ENCODE results near the gene HAND2.

The HAND2 gene

DNA sequence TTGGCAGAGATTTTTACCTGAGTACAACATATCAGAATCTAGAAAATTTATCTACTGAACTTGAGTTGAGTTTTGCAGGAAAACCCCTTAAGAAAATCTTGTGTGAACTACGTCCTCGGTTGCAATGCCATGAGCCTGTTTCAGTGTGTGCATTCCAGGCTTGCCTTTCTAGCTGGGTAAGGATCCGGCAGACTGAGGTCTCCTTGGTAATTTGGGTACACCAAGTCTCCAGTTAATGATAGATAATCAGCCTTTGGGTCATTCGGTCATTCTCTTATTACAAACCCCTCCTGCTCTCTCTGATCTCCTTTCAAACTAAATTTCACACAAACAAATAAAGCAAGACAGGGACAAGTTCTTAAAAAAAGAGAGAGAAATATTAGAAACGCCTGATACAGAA, 5.9 kb upstream of the HAND2 start:
- no peak for DNase-seq

DNA sequence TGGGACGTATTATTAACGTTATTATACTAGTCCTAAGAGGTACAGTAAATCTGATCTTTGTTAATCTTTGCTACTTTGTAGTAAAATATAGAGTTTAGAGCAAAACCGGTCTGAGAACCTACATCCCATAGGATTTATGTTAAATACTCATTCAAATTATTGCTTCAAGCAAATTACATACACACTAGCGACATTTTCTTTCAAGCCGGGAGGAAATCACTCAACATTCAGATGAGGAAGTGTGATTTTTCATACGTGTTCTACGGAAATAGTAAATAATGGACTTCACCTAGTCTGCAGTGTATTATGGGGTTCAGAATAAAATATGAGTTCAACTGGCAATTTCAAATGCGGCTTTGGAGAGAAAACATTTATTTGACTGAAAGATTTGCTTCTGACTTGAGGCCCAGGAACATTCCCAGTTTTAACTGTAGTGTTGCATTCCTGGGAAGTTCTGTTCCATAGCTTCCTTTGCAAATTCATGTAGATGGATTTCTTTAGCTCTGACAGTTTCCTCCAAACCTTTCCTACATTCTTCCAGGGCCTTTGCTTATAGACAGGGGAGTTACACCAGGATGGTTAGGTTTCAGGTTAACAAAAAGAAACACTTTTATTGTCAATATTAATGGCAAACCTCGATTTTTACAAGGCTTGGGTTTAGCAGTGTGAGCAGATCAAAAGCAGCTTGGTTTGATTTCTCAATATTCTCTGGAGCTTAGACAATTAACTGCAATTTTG, 5.3 kb upstream of the HAND2 start:
- no peak for DNase-seq

DNA sequence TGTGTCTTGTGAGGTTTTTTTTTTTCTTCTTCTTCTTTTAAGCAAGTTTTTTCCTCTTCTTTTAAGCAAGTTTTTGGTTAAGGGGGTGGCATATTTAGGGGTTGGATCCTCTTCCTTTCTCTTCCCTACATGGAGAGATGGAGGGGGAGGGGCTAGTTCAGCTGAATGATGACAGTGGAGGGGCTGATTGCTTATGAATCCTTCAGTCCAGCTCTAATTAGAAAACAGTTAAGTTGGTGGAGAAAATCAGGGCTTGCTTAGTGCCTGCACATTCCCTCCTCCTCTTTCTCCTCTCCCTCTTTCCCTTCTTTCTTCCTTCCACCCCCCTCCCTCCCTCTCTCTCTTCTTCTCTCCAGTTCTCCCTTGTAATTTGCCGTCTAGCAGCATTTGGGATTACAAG, 4.4 kb upstream of the HAND2 start:
- no peak for DNase-seq

DNA sequence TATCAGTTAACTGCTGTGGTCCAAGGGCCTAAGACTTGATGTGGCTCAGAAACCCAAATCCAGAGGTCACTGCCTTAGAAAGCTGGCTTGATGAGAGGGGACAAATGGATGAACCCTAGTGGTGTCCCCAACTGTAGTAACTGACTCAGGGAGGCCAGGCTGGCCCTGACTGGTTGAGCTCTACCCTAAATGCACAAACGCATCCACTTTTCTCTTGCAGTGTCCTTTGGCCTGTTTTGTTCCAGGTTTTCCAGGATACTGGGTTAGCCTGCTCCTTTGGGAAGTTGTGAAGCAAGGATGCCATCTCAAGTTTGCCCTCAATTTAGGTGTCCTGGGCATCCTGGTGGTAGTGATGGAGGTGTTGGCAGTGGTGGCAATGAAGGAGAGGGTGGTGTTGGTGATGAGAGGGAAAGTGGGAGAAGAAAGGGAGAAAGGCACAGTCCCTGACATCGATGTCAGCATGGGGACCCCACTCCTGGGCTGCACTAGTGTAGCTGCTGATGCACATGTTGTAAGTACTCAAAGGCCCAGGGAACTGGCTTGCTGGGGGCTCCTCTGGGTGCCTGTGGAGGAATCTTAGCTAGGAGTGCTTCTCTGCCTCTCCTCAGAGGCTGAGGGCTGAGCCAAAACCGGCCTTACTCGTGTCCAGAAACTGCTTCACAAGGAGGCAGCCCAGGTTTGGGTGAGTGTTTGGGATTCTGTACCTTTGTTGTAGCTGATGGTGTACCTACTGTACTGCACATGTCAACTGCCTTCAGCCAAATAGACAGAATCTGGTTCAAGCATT, 2.9 kb upstream of the HAND2 start:
- no peak for DNase-seq

DNA sequence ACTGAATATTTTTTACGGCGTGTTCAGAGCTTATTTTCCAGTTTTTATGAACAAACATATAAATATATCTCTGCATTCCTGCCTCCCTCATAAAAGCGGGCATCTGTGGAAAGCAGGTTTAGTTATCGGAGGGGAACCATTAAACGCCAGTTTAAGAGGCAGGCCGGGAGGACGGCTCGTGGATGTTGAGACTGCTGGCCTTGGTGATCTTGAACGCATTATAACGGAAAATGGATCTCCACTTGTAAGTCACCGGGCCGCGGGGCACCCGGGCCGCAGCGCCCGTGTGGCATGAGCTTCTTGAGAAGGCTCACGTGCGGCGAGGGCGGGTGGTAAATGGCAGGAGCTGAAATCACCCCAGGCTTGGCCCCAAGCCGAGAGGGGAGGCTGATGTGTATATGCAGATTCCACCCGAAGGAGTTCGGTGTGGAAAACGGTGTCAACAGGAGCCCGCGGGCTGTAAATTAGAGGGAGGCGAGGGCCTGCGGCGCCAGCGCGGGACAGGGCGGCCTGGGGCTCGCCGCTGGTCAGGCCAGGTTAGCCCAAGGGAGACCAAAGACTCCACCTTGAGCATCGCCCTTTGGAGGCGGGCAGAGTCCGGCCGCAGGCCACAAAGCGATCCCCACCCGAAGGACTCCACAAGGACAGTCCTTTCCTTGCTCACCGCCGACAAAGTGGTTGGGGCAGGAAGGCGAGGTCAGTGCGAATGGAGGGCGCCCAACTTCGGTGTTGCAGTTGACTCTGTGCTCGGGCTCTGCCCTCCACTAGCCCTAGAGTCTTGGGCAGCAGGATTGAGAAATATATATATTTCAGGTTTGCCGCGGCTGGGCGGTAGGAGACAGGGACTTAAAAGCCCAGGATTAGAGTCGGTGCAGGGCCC, 1.3 kb upstream of the HAND2 start:
- DNase-seq: no peak

DNA sequence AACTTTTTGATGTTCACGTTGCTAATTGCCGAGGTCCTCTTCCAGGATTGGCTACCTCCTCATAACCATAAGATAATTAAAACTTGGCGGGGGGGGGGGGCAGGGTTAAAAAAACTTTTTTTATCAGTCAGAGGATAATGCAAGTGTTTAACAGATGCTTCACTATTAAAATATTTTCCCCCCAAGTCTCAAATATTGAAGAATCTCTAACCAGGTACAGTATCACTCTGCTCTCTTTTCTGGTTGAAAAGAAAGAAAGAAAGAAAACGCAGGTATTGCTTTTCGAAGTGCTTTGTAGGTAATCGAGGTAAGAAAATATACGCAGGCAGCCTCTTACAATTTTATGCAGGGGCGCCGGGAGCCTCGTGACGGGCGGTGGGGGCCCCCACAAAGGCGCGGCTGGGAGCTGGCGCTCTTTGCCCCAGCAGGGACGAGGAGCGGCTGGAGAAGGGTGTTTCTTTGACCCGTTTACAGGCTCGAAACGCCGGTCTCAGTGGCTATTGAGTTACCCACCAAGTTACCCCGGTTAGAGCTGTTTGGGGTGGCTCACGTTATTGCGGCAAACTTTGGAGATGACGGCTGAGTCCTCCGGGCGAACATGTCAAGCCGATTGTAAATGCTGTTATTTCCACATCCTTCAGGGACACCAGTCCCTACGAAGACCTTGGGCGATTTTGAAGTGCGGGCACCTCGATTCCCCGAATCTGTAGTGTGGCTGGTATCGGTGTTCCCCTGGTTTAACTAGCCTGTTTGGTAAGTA, 477 bp upstream of the HAND2 start:
- DNase-seq: no peak

DNA sequence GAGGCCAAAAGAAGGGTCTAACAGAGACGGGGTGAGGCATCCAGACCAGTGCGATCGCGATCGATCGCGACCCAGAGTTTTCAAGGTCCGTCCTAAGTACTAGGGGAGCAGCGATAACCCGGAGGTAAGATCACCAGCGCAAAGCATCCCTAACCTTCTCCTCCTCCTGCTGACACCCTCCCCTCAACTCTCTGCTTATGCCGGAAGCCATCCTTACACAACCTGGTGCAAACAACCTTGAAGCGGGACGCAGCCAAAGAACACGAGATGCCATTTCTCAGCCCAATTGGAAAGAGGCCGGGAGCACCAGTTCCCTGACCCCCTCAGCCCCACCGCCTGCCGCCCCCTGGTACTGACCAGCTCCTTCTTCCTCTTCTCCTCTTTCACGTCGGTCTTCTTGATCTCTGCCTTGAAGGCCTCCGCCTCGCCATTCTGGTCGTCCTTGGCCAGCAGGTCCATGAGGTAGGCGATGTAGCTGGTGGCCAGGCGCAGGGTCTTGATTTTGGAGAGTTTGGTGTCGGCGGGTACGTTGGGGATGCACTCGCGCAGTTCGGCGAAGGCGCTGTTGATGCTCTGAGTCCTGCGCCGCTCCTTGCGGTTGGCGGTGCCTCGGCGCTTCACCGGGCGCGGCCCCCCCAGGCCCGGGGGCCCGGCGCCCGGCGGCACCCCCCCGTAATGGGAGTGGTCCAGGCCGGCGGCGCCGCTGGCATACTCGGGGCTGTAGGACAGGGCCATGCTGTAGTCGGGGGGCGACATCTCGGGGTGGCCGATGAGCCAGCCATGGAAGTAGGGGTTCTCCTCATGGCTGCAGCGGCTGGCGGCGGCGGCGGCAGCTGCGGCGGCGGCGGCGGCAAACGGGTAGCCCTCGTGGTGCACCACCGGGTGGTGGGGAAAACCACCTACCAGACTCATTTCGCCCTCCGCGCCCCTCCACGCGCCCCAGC, 1.4 kb downstream of the HAND2 start:
- no peak for DNase-seq

DNA sequence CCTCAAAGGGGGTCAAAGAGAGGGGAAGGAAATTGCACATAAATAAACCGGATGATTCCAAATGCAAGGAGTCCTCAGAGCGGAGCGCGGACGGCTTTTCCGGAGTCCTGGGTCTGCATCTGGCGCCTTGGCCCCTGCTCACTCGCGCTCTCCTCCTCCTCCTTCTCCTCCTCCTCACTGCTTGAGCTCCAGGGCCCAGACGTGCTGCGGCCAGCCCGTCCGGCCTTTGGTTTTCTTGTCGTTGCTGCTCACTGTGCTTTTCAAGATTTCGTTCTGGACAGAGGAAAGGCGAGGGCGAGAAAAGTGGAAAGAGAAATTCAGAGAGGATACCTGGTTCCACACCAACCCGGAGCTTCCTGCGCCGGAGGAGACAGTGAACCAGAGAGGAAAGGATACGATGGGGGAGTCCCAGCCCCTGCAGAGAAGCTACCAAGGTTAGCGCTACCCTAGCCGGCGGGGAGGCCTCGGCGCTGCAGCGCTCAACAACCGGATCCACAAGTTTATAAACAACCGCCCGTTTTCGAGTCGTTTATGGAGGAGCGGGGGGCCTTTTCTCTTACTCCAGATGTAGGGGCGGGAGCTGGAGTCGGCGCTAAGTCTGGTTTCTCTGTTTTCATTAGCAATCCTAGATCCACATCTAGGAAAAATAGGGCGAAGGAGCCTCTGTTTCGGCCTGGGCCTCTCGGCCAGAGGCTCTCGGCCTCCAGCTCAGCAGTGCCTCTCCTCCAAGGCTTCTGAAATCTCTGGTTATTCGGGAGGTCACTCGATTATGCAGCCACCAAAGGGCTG, 2.7 kb downstream of the HAND2 start:
- DNase-seq: no peak

DNA sequence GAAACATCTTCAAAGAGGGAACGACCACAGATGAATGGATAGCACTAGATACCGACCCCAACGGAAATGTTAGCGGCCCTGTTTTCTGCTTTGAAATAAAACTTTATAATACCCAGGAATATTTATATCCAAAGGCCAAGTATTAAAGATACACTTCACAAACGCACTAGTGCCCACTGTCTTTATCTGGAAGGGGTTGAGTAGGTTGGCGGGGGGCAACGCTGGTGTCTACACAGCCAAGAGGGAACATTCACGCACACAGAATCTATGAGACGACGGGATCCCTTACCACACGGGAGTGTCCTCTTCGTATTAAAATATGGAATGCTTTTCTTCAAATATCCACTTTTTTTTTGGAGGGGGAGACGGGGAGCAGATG, 3.3 kb downstream of the HAND2 start:
- no peak for DNase-seq

DNA sequence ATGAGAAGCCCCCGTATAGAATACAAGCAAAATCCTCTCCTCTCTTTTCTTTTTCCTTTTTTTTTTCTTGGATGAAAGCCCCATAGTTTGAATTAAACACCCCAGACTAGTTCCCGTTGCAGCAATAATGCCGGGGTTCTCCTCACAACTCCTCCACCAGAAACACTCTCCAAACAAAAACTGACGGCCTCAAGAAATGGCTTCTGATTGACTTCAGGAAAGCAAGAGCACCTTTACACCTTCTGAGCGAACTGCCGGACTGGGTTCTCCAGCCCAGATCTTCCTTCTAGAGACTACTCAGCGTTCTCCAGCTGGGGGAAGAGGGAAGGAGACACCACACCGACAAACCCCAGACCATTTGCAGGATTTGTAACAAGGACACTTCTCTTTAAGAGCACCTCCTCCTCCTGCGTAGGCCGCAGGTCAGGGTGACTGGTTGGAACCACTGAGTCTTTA, 4.0 kb downstream of the HAND2 start:
- no peak for DNase-seq

DNA sequence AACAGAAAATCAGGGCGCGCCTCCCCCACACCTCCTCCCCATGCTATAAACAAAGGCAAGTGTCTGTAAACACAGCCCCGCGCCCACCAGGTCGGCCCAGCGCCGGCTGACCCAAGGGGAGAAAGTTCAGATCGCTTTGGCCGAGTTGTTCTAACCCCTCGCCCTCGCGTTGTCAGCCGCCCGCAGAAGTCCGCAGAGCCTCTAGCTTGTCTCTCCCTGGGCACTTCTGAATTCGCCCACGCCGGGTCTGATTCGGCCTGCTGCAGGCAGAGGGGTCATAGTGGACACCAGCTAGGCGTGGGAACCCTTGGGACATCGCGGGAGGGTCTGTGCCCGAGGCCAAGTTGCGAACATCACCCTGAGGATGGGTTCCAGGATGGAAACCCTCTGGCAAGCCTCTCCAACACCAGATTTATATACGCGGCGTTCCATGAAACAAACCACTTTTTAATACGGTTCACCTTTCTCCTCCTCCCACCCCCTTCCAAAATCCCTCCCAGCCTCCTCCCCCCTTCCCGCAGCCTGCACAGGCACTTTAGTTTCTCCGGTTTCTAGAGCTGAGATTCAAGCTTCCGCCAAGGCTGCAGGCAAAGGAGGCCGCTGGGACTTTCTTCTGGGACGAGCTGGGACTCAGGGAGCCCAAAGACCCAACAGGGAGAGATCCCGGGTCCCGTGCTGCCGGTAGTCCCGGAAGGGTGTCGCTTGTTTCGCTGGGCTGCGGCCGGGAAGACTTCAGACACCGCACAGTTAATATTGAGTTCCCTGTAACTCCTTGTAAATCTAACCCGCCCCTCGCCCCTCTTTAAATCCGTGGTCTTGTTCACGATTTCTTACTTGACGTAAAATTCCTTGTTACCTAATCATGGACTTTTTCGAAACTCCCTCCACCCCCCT, 4.7 kb downstream of the HAND2 start:
- DNase-seq: no peak

DNA sequence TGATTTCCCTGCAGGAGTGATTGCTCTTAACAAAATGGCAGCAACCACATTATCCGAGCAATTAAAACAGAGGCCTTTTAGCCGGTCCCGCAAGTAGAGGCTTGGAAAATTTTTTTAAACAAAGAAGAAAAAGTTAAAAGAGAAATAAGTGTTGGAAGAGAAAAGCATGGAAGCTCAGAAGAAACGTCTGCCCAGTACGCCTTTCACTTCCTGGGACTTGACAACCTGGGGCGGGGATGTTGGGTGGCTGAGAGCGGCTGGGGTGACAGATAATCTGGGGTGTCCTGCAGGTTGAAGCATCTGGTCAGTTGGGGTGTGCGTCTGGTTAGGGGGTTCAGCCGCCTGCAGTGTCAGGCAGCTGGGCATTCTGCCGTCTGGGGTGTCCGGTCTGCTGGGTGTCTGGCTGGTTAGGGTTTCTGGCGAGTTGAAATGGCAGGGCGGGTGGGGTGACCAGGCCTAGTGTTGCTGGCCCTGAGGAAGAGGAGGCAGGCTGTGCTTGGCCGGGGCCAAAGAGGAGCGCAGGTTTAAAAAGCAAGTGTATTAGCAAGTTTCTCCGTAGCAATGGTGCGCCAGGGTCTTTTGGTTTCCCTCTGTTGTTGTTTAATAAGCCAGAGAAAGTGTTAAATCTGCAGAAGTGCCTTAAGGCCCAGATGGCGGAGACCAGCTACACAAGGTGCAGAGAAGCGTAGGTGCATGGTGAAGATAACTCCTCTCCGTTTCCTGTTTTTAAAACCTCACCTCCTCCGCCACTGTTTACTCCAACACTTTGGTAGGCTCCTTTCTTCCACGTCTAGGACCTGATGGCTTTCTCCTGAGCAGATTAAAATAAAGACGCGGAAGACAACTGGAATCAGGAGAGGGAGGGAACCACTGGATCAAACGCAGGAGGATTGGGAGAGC, 5.6 kb downstream of the HAND2 start:
- no peak for DNase-seq

DNA sequence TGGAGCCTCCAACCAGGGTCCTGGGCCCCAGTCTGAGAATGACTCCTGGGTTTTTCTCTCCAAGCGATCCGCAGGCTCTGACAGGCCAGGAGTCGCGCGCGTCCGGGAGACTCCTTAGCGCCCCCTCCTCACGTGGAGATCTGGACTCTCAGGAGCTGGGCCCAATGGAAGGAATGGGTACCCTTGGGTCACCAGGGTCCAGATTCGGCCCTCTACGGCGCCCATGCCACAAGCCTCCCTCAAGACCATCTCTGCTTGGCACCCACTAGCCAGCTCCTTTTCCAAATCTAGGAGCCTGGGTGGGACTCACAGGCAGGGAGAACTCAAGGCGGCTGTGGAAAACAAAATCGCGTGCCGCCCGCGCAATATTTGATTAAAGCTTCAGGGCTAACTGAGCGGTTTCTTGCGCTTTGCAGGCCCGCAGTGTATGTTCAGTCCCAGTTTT, 7.1 kb downstream of the HAND2 start:
- DNase-seq: no peak

DNA sequence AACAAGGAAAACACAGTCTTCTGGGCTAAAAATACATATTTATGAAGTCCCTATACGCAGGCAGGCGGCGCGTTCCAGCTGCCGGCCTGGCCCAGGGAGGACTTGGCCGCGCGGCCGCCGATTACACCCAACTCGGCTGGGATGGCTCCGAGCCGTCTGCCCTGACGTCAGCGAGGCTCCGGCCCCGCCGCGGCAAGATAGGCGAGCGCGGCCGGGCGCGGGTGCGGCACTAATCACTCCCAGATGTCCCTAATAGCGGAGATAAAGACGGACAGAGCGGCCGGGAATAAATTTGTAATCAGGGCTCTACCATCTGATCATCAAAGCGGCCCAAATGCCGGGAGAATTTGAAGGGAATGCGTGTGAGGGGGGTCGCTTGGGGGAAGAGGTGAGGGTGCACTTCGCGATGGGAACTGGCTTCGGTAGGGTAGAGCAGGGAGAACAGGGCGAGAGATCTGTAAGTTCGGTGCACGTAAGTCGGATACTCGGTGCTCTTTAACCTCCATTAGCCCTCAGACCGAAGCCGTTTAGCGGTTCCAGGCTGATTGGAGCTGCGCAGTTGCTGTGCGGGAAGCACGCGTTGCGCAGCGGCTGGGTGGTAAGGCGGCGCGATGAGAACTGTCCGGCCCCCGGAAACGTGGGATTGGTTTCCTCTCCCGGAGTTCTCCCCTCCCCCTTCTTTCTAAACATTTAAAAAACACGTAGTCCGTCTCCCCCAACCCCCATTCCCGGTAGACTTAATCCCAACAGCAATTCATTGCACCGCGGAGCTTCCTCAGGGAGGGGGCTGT, 7.7 kb downstream of the HAND2 start:
- no peak for DNase-seq

DNA sequence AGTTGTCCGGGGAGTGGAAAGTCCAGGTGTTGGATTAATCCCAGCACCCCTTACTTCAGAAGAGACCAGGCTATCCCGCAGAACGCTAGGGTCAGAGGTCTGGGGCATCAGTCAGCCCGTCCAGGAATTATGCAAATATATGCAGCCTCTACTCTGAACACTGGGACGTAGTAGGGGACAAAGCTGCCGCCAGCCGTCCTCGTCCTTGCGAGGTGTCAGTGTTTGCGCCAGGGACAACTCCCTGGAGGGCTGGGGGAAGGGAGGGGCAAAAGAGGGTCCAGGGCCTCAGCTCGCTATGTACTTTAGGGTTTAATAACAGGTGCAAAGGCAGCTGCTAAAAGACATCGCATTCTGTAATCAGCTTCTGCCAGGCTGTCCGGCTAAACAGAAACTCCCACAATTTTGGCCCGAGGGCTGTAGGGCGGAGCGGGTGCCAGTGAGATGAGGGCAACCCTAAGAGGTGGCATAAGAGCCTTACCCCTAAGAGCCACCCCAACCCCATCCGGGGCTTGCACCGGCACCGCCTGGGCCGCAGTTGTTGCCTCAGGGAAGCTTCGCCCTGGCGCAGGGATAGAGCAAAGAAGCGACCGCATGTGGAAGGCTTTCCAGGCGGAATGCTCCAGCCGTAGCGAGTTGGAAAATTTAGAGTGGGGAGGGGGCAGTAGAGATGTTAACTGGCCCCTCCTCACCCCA, 8.4 kb downstream of the HAND2 start:
- no peak for DNase-seq

DNA sequence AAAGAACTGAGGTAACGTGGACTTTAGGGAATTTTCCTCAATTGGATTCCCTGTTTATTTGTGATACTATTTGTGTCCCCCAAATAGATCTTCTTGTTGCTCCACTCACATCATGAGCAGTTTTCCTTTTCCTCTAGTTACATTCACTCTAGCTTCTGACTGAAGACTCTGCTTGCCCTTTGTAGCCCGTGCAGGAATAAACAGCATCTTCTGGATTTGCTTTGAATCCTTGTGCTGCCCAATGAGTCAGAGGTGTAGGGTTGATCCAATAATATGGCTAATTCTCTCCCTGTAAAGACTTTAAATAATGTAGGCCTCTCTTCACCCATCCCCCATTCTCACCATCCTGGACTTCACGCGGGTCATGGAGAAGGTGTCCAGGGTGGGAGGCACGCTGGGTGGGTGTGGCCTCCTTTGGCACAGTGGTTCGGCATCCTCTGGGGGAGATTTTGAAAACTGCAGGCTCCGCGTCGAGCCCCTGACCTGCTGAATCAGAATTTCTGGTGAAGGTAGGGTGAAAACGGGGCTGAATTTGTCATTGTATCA, 9.0 kb downstream of the HAND2 start:
- DNase-seq: no peak
